B cell (primary cell): ENCODE results near the gene CAPNS1. TPM values are rescaled to one million over a fixed set of nuclear protein-coding genes. Genes with fewer than 3 reads are reported as not detected.

Experiments used
- ATAC-seq: fragments of 200-7000 bp; cut with Tn5 transposase; one replicate; pipeline ENCODE4 v1.10.0; 2021; ENCODE audit warnings: low read depth, mild to moderate bottlenecking, moderate number of reproducible peaks, moderate library complexity
- CTCF ChIA-PET: fragments of 350-600 bp; sonication (Branson Sonifier 250); formaldehyde crosslinking; loops from one replicate; lab custom pipeline; 2021; ENCODE audit warnings: antibody characterized with exemption, inconsistent platforms; lab: Charles Lee
- POLR2A ChIA-PET: fragments of 350-600 bp; sonication (Branson Sonifier 250); formaldehyde crosslinking; loops from one replicate; lab custom pipeline; 2021; ENCODE audit warnings: antibody characterized with exemption; lab: Charles Lee
- DNase-seq: peaks from one replicate; pipeline ENCODE4 v3.0.0; 2013
- H2AFZ ChIP-seq: 2 replicates; pipeline ENCODE4 v1.6.1; 2012; ENCODE audit warnings: mild to moderate bottlenecking, low read depth, low read length; ENCODE audit not compliant: insufficient read depth, poor library complexity, severe bottlenecking
- H3K27ac ChIP-seq, 2 donors: 1 replicate in 1 of 2; 2 replicates in 1 of 2; pipeline ENCODE4 v1.5.1; 2012 to 2013; ENCODE audit warnings: low read length in 2 of 2, mild to moderate bottlenecking in 2 of 2, moderate library complexity in 1 of 2
- H3K27me3 ChIP-seq, 4 experiments: fragments of 200-600 bp in 1 of 4; sonication (generic) in 1 of 4; replicated peaks in 1 of 4; 1 replicate in 2 of 4; 2 replicates in 2 of 4; pipeline versions ENCODE4 v1.6.1 to v1.7.0; 2013 to 2016; ENCODE audit warnings: low read length in 3 of 4, mild to moderate bottlenecking in 2 of 4, mixed read lengths in 1 of 4, moderate library complexity in 1 of 4; ENCODE audit not compliant: insufficient read depth in 4 of 4, control insufficient read depth in 3 of 4; ENCODE audit errors: control extremely low read depth in 1 of 4
- H3K36me3 ChIP-seq, 2 experiments: replicated peaks in 1 of 2; 1 replicate in 1 of 2; 2 replicates in 1 of 2; pipeline versions ENCODE4 v1.6.1 to v1.7.1; 2013; ENCODE audit warnings: low read length in 1 of 2; ENCODE audit not compliant: insufficient read depth in 2 of 2, control insufficient read depth in 1 of 2; ENCODE audit errors: control extremely low read depth in 1 of 2, extremely low read depth in 1 of 2
- H3K4me1 ChIP-seq, 2 donors: fragments of 200-600 bp in 1 of 2; sonication (generic) in 1 of 2; 1 replicate in 1 of 2; 2 replicates in 1 of 2; pipeline versions ENCODE4 v1.5.1 to v1.6.1; 2013 to 2017; ENCODE audit warnings: low read length in 2 of 2; ENCODE audit not compliant: control insufficient read depth in 2 of 2, insufficient read depth in 2 of 2
- H3K4me2 ChIP-seq: replicated peaks from 2 replicates; pipeline ENCODE3; 2012; ENCODE audit warnings: mild to moderate bottlenecking, low read depth, low read length; ENCODE audit not compliant: poor library complexity, severe bottlenecking
- H3K4me3 ChIP-seq, 5 experiments: fragments of 200-600 bp in 1 of 5; sonication (generic) in 1 of 5; 1 replicate in 3 of 5; 2 replicates in 2 of 5; pipeline versions ENCODE4 v1.5.1 to v1.7.0; 2011 to 2016; ENCODE audit warnings: low read length in 4 of 5, mild to moderate bottlenecking in 4 of 5, low read depth in 2 of 5, control low read depth in 1 of 5, moderate library complexity in 1 of 5; ENCODE audit not compliant: insufficient read depth in 1 of 5; ENCODE audit errors: control extremely low read depth in 1 of 5, extremely low read depth in 1 of 5
- H3K79me2 ChIP-seq: fragments of 200-600 bp; sonication (generic); one replicate; pipeline ENCODE4 v1.6.0; 2016; ENCODE audit warnings: low read length; ENCODE audit not compliant: control insufficient read depth, insufficient read depth
- H3K9ac ChIP-seq: fragments of 200-600 bp; sonication (generic); 2 replicates; pipeline ENCODE4 v1.6.1; 2017; ENCODE audit warnings: mild to moderate bottlenecking, low read length, moderate library complexity
- H3K9me3 ChIP-seq, 3 donors: one replicate each; pipeline versions ENCODE4 v1.6.1 to v1.7.1; 2013; ENCODE audit warnings: low read length in 2 of 3; ENCODE audit not compliant: control insufficient read depth in 2 of 3, insufficient read depth in 1 of 3; ENCODE audit errors: control extremely low read depth in 1 of 3
- H4K20me1 ChIP-seq: 2 replicates; pipeline ENCODE4 v1.6.0; 2012; ENCODE audit warnings: mild to moderate bottlenecking, low read length; ENCODE audit not compliant: insufficient read depth, control insufficient read depth, poor library complexity, severe bottlenecking
- H3K27ac Mint-ChIP-seq: one replicate; pipeline ENCODE4 v1.8.0; 2021; ENCODE audit warnings: mixed read lengths
- H3K27me3 Mint-ChIP-seq: one replicate; pipeline ENCODE4 v1.8.0; 2021; ENCODE audit warnings: mixed read lengths
- H3K4me1 Mint-ChIP-seq: one replicate; pipeline ENCODE4 v1.8.0; 2021; ENCODE audit warnings: mixed read lengths
- H3K4me3 Mint-ChIP-seq: one replicate; pipeline ENCODE4 v1.8.0; 2021; ENCODE audit warnings: mixed read lengths
- H3K9me3 Mint-ChIP-seq: one replicate; pipeline ENCODE4 v1.8.0; 2022; ENCODE audit warnings: mixed read lengths; ENCODE audit not compliant: insufficient read depth
- CTCF ChIP-seq: fragments of 200-600 bp; IDR thresholded peaks from one replicate; pipeline ENCODE4 v1.8.0; 2022; ENCODE audit warnings: antibody characterized with exemption, mild to moderate bottlenecking
- EZH2 ChIP-seq: IDR thresholded peaks from 2 replicates; pipeline ENCODE4 v1.6.1; 2012; ENCODE audit warnings: borderline replicate concordance, low read depth, mild to moderate bottlenecking, moderate library complexity, low read length; ENCODE audit not compliant: insufficient read depth, poor library complexity, severe bottlenecking
- WGBS: methylation state at CpG from one replicate; pipeline ENCODE4 v1.1.5; 2013; ENCODE audit warnings: missing lambda C conversion rate; ENCODE audit not compliant: insufficient coverage; 5-methylcytosine and 5-hydroxymethylcytosine counted together
- intact Hi-C: fragments of 100-400 bp; cut with micrococcal nuclease; formaldehyde crosslinking; loops from one replicate; pipeline ENCODE4 v1.10.0; 2022
- polyA plus RNA-seq: library from polyadenylated mRNA; depleted of rRNA; stranded (reverse); fragments of >200 nt; gene quantifications from 2 replicates; pipeline ENCODE4 v1.2.3, GENCODE V29; 2012
- total RNA-seq, 2 donors: library from RNA; stranded (reverse); fragments of 120-200 nt in 1 of 2; gene quantifications; 1 replicate in 1 of 2; 2 replicates in 1 of 2; pipeline versions ENCODE4 v1.2.3 to v1.2.4, GENCODE V29; 2013 to 2022

Gene CAPNS1
- total and polyA plus RNA-seq, 2 donors (not counting 1 experiment from before 2014, with no cell fraction given), result 272 to 294 TPM

- no peak overlapping the region for H3K9ac ChIP-seq
- no peak for ATAC-seq
- no peak overlapping the region for H3K27ac ChIP-seq
- no peaks in the 10 kb centered on the region for H3K36me3 ChIP-seq
- H3K4me3 ChIP-seq, result no peak overlapping the region
- H2AFZ ChIP-seq, result no peak overlapping the region
- ChIA-PET POLR2A (no interaction called here), CTCF (interaction anchor here (8.3 kb wide), 1 partner anchor 36 kb away, joined by 146 read pairs; no protein-coding TSS in a partner anchor)
- H4K20me1 ChIP-seq, result no peaks in the 10 kb centered on the region
- no peaks in the 10 kb centered on the region for H3K9me3 ChIP-seq
- H3K4me2 ChIP-seq, result no peak overlapping the region
- Mint-ChIP-seq H3K27me3 (no peaks in the 10 kb centered on the region), H3K9me3 (no peaks in the 10 kb centered on the region), H3K4me3 (no peak overlapping the region), H3K27ac (no peak overlapping the region), H3K4me1 (no peaks in the 10 kb centered on the region)
- H3K79me2 ChIP-seq, result no peaks in the 10 kb centered on the region
- TF ChIP-seq CTCF (no peak), EZH2 (no peak)
- WGBS, result 96% methylated on average over 12 of the region's 12 CpGs
- no peaks in the 10 kb centered on the region for H3K4me1 ChIP-seq
- intact Hi-C loops, result no loop called here
- no peaks in the 10 kb centered on the region for H3K27me3 ChIP-seq
- no peak for DNase-seq
Observed at GRCh38 chr19:36163813-36164212, 23.9 kb downstream of the CAPNS1 start.

GRCh38 chr19:36169084-36169760 is 29.4 kb downstream of the CAPNS1 start:
- H3K36me3 ChIP-seq, result no peaks in the 10 kb centered on the region
- 97% methylated on average over 3 of the region's 9 CpGs for WGBS
- peaks cover 0 to 4% of the 10 kb centered on the region in 2 donors for H3K4me1 ChIP-seq
- no peak overlapping the region for H3K4me3 ChIP-seq
- TF ChIP-seq CTCF (no peak), EZH2 (no peak)
- H3K27me3 ChIP-seq, result no peaks in the 10 kb centered on the region
- H2AFZ ChIP-seq, result no peak overlapping the region
- ATAC-seq, result no peak
- H3K27ac ChIP-seq, result no peak overlapping the region
- Mint-ChIP-seq H3K27ac (no peak overlapping the region), H3K9me3 (no peaks in the 10 kb centered on the region), H3K4me1 (peaks cover 4% of the 10 kb centered on the region), H3K4me3 (no peak overlapping the region), H3K27me3 (no peaks in the 10 kb centered on the region)
- H4K20me1 ChIP-seq, result no peaks in the 10 kb centered on the region
- H3K4me2 ChIP-seq, result no peak overlapping the region
- H3K9me3 ChIP-seq, result no peaks in the 10 kb centered on the region
- no peaks in the 10 kb centered on the region for H3K79me2 ChIP-seq
- intact Hi-C loops, result no loop called here
- no peak overlapping the region for H3K9ac ChIP-seq
- ChIA-PET POLR2A (interaction anchor here (0.6 to 1.0 kb wide), 3 partner anchors 41 to 433 kb away, joined by 5 to 10 read pairs (median 8); no protein-coding TSS in a partner anchor), CTCF (interaction anchor here (0.6 to 8.3 kb wide), 11 partner anchors 14 to 220 kb away, joined by 3 to 146 read pairs (median 4); partner anchors contain the start of genes CAPNS1 and ZNF565)
- no peak for DNase-seq
